Measurements from ENCODE around the gene SPACA5. TPM values are rescaled to one million over a fixed set of nuclear protein-coding genes. Genes with fewer than 3 reads are reported as not detected.
A peak's percentile ranks its signal among the peaks of the same experiment; 100 is the strongest.
"Not testable (repeated sequence)": the region's sequence is repeated elsewhere in the genome, so short reads cannot be mapped to it uniquely, and the experiment has no call there.

SPACA5 gene
- total RNA-seq, 1 donor from 2014 or later, result not detected

- DNase-seq (ENCODE audit: extremely low read depth, low read depth, low spot score), result peak; percentile 70
These were observed 14.5 kb downstream of the SPACA5 start for GRCh38 chrX:48021026-48021900.

- DNase-seq (ENCODE audit: extremely low read depth, low read depth, low spot score), result no peak
These were observed 15.3 kb downstream of the SPACA5 start for GRCh38 chrX:48022100-48022499.

DNA sequence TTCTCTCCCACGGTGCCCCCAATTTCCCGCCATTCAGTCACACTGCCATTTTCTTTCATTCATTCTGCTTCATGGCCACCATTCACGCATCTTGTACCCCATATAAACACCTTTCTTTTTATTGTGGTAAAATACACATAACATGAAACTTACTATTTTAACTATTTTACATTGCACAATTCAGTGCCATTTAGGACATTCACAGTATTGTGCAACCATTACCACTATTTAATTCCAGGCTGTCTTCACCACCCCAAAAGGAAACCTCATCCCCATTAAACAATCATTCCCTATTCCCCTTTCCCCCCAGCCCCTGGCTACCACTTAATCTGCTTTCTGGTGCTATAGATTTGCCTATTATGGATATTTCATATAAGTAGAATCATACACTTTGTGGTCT lies 15.9 kb downstream of the SPACA5 start:
- no peak for DNase-seq (ENCODE audit: extremely low read depth, low read depth, low spot score)

GRCh38 chrX:48025561-48025960 lies 18.8 kb downstream of the SPACA5 start:
- no peak for DNase-seq (ENCODE audit: extremely low read depth, low read depth, low spot score)

DNA sequence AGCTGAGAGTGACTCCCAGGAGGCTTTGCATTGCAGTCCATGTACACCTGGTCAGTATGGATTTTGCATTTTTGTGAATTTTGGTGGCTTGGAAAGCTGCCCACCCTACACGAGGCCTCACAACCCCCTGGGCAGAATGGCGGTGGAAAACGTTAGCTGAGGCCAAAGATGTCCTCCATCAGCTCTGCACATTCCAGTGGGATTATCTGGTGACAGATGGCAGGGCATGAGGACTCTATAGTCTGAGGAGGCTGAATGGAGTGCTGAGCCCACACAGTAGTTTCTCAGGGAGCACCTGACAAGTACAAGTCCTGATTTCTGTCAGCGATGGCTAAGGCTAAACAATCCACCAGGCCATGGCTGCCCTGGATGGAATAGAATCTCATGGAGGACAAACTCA lies 20.8 kb downstream of the SPACA5 start:
- not testable (repeated sequence) for DNase-seq (ENCODE audit: extremely low read depth, low read depth, low spot score)

- DNase-seq (ENCODE audit: extremely low read depth, low read depth, low spot score), result no peak
These were observed 21.3 kb downstream of the SPACA5 start for GRCh38 chrX:48028091-48028490.

GRCh38 chrX:48030237-48030636 lies 23.4 kb downstream of the SPACA5 start:
- DNase-seq (ENCODE audit: extremely low read depth, low read depth, low spot score), result no peak

GRCh38 chrX:48030641-48031173 lies 23.9 kb downstream of the SPACA5 start:
- not testable (repeated sequence) for DNase-seq (ENCODE audit: extremely low read depth, low read depth, low spot score)

DNA sequence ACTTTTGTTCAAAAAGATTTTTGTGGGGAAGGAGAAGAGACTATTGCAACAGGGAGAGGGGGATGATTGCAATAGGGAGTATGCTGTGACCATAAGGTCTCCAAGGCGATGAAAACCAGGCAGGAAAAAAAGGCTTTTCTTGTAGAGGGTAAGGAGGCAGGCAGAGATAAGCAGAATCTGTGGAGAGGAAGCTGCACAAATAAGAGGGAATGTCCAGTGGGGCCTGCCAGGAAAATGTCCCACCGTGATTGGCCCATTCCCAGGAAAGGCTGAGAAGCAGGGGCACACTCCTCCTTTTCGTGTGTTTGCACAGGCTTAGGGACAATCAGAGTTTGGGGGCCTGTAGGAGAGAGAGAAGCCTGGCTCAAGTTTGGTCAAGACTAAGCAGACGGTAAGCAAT lies 29.1 kb downstream of the SPACA5 start:
- no peak for DNase-seq (ENCODE audit: extremely low read depth, low read depth, low spot score)

DNA sequence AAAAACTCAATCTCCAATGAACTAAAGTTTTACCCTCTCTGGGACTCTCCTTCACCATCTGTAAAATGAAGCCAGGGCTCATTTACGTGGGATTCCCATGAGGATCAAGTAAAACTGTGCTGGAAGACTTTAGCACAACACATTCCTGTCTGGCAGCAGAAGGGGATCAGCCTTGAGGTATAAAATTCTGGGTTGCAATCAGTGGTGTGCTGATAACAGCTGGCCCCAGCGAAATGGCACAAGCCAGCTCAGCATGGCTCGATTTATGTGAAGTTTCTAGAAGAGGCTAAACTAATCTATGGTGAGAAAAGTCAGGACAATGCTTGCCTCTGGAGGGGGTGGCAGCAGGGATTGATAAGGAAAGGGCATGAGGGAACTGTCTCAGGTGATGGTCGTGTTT lies 36.3 kb downstream of the SPACA5 start:
- no peak for DNase-seq (ENCODE audit: extremely low read depth, low read depth, low spot score)

DNA sequence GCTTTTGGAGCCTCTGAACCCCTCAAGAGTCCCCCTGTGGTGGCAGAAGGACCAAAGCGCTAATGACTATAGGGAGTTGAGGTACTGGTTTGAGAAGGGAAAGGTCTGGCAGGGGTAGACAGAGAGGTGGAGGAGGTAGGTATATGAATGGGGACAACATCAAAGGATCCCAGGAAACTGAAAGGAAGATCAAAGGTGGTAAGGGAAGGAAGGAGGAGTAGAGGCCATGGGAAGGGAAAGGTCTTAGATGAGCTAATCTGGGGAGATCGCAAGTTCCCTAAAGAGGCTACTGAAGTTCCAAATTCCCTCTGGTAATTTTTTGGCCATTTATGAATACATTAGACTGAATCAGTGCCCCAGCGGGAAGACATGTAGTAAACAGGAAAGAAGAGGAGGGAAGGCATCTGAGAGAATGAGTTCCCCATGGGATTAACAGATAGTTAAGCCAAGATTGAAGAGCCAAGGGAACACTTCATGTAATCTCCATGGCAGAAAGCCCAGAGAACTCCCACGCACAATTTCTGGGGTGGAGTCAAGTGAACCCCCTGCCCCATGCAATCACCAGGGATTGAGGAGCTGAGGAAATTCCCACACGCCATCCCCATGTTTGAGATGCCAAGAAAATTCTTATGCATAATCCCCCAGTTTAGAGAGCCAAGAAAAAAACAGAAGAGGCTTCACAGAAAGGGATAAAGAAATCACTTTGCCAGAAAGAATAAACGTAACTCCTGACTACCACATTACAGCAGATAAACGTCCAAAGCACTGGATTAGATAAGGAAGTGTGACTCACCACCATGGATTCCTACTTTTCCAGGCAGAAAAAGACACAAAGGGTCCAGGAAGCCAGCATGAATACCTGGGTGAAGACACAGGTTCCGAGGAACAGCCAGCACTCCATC lies 38.9 kb downstream of the SPACA5 start:
- DNase-seq (ENCODE audit: extremely low read depth, low read depth, low spot score), result peak; percentile 41

- no peak for DNase-seq (ENCODE audit: extremely low read depth, low read depth, low spot score)
These were observed 40.1 kb downstream of the SPACA5 start for GRCh38 chrX:48046846-48047245.

DNA sequence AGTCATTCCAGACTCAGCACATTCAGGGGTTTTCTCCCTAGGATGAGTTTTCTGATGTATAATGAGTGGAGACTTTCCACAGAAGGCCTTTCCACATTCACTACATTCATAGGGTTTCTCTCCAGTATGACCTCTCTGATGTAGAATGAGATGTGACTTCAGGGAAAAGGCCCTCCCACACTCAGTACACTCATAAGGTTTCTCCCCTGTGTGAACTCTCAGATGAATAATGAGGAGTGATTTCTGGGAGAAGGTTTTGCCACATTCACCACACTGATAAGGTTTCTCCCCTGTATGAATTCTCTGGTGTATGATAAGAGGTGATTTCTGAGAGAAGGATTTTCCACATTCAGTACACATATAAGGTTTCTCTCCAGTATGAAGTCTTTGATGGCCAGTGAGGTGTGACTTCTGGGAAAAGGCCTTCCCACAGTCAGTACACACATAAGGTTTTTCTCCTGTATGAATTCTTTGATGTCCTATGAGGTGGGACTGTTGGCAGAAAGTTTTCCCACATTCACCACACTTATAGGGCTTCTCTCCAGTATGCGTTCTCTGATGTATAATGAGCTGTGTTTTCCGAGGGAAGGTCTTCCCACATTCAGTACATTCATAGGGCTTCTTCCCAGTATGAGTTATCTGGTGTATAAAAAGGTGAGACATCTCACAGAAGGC lies 52.0 kb downstream of the SPACA5 start:
- DNase-seq (ENCODE audit: extremely low read depth, low read depth, low spot score), result no peak

DNA sequence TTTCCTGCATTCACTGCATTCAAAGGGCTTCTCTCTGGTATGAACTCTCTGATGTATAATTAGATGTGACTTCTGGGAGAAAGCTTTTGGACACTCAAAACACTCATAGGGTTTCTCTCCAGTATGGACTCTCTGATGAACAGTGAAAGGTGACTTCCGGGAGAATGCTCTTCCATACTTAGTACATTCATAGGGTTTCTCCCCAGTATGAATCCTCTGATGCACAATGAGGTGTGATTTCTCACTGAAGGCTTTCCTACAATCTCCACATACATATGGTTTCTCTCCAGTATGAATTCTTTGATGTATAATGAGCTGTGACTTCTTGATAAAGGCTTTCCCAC lies 52.5 kb downstream of the SPACA5 start:
- no peak for DNase-seq (ENCODE audit: extremely low read depth, low read depth, low spot score)

Other genes starting within 250 kb of the SPACA5 start
- 3.3 and 4.4 TPM in 2 replicates for gene ZNF81, start 170.1 kb upstream of the SPACA5 start, total RNA-seq
- gene ZNF182, start 3.0 kb upstream of the SPACA5 start, total RNA-seq, result 2.2 and 3.4 TPM in 2 replicates
- gene ZNF630, start 64.7 kb downstream of the SPACA5 start, total RNA-seq, result 2.0 TPM in 2 replicates
- gene SPACA5B, start 123.6 kb downstream of the SPACA5 start, total RNA-seq, result not detected in 2 replicates
- gene SSX5, start 189.8 kb downstream of the SPACA5 start, total RNA-seq, result not detected in 2 replicates
- gene SSX1, start 248.4 kb downstream of the SPACA5 start, total RNA-seq, result not detected in 2 replicates